Liver (tissue), 9 donors: ENCODE measurements around the gene NASP. TPM values are rescaled to one million over a fixed set of nuclear protein-coding genes. Genes with fewer than 3 reads are reported as not detected.

Source experiments
- DNase-seq: peaks from one replicate; pipeline ENCODE4 v3.0.0-alpha.2; 2017; ENCODE audit warnings: low spot score
- H3K27ac ChIP-seq, 2 donors: one replicate each; pipeline ENCODE4 v1.7.0; 2013; ENCODE audit warnings: inconsistent platforms in 2 of 2, low read length in 2 of 2, control low read depth in 1 of 2, low read depth in 1 of 2, mild to moderate bottlenecking in 1 of 2
- H3K27me3 ChIP-seq, 4 donors: one replicate each; pipeline versions ENCODE4 v1.6.1 to v1.7.0; 2013; ENCODE audit warnings: low read length in 3 of 4, inconsistent platforms in 1 of 4, mild to moderate bottlenecking in 1 of 4, moderate library complexity in 1 of 4; ENCODE audit not compliant: control insufficient read depth in 4 of 4, insufficient read depth in 4 of 4
- H3K36me3 ChIP-seq, 4 donors: one replicate each; pipeline versions ENCODE4 v1.6.1 to v1.7.0; 2013; ENCODE audit warnings: low read length in 3 of 4, mild to moderate bottlenecking in 3 of 4, low read depth in 1 of 4, moderate library complexity in 1 of 4; ENCODE audit not compliant: control insufficient read depth in 4 of 4, insufficient read depth in 3 of 4
- H3K4me1 ChIP-seq, 4 donors: one replicate each; pipeline versions ENCODE4 v1.6.1 to v1.7.0; 2013; ENCODE audit warnings: low read length in 3 of 4, mild to moderate bottlenecking in 3 of 4, moderate library complexity in 1 of 4; ENCODE audit not compliant: control insufficient read depth in 4 of 4, insufficient read depth in 4 of 4
- H3K4me3 ChIP-seq, 3 donors: one replicate each; pipeline versions ENCODE4 v1.6.1 to v1.7.0; 2013; ENCODE audit warnings: low read length in 3 of 3, control low read depth in 1 of 3, low read depth in 1 of 3, mild to moderate bottlenecking in 1 of 3
- H3K9ac ChIP-seq, 2 donors: one replicate each; pipeline ENCODE4 v1.7.0; 2013; ENCODE audit warnings: low read length in 2 of 2, mild to moderate bottlenecking in 2 of 2, moderate library complexity in 2 of 2, control low read depth in 1 of 2, low read depth in 1 of 2
- H3K9me3 ChIP-seq, 4 donors: one replicate each; pipeline versions ENCODE4 v1.6.1 to v1.7.0; 2013; ENCODE audit warnings: low read length in 3 of 4; ENCODE audit not compliant: control insufficient read depth in 4 of 4
- CTCF ChIP-seq: fragments of 150-350 bp; IDR thresholded peaks from 2 replicates; pipeline ENCODE4 v1.5.1; 2017; ENCODE audit warnings: improper control_type of control experiment, low read depth, low read length; ENCODE audit not compliant: missing input control
- EGR1 ChIP-seq, 2 donors: IDR thresholded peaks; 2 replicates each; pipeline ENCODE4 v1.6.1; 2016 to 2018; ENCODE audit warnings: antibody characterized with exemption in 2 of 2, low read depth in 2 of 2
- FOXA1 ChIP-seq: IDR thresholded peaks from 2 replicates; pipeline ENCODE4 v1.6.1; 2016; ENCODE audit warnings: antibody characterized with exemption
- FOXA2 ChIP-seq: IDR thresholded peaks from 2 replicates; pipeline ENCODE4 v1.6.1; 2016; ENCODE audit warnings: antibody characterized with exemption
- GABPA ChIP-seq, 2 donors: IDR thresholded peaks in 1 of 2; conservative IDR thresholded peaks in 1 of 2; 2 replicates each; pipeline ENCODE4 v1.6.1; 2016; ENCODE audit warnings: antibody characterized with exemption in 2 of 2, mild to moderate bottlenecking in 1 of 2, moderate library complexity in 1 of 2
- HNF4A ChIP-seq, 2 donors: conservative IDR thresholded peaks; 2 replicates each; pipeline ENCODE4 v1.6.1; 2016; ENCODE audit warnings: antibody characterized with exemption in 2 of 2, mild to moderate bottlenecking in 2 of 2
- HNF4G ChIP-seq: IDR thresholded peaks from 2 replicates; pipeline ENCODE4 v1.6.1; 2016; ENCODE audit warnings: antibody characterized with exemption
- JUND ChIP-seq, 2 donors: IDR thresholded peaks; 2 replicates each; pipeline ENCODE4 v1.6.1; 2016; ENCODE audit warnings: antibody characterized with exemption in 2 of 2
- MAX ChIP-seq: IDR thresholded peaks from 2 replicates; pipeline ENCODE4 v1.6.1; 2016; ENCODE audit warnings: antibody characterized with exemption
- NR2F2 ChIP-seq: IDR thresholded peaks from 2 replicates; pipeline ENCODE4 v1.6.1; 2016; ENCODE audit warnings: antibody characterized with exemption
- RAD21 ChIP-seq, 2 donors: IDR thresholded peaks; 2 replicates each; pipeline ENCODE4 v1.6.1; 2016; ENCODE audit warnings: antibody characterized with exemption in 2 of 2, mild to moderate bottlenecking in 2 of 2
- REST ChIP-seq: IDR thresholded peaks from 2 replicates; pipeline ENCODE4 v1.6.1; 2016; ENCODE audit warnings: antibody characterized with exemption, mild to moderate bottlenecking
- RXRA ChIP-seq, 2 donors: IDR thresholded peaks; 2 replicates each; pipeline ENCODE4 v1.6.1; 2017 to 2018; ENCODE audit warnings: antibody characterized with exemption in 2 of 2, mild to moderate bottlenecking in 1 of 2
- SP1 ChIP-seq: IDR thresholded peaks from 2 replicates; pipeline ENCODE4 v1.6.1; 2018; ENCODE audit warnings: antibody characterized with exemption, mild to moderate bottlenecking
- TAF1 ChIP-seq: conservative IDR thresholded peaks from 2 replicates; pipeline ENCODE4 v1.6.1; 2016; ENCODE audit warnings: antibody characterized with exemption, mild to moderate bottlenecking
- YY1 ChIP-seq: IDR thresholded peaks from 2 replicates; pipeline ENCODE4 v1.6.1; 2016; ENCODE audit warnings: antibody characterized with exemption, mild to moderate bottlenecking
- ZBTB33 ChIP-seq: IDR thresholded peaks from 2 replicates; pipeline ENCODE4 v1.6.1; 2016; ENCODE audit warnings: antibody characterized with exemption
- WGBS: extraction: QIAGEN DNeasy Blood & Tissue Kit; methylation state at CpG from one replicate; pipeline ENCODE4 v1.1.7; 2013; 5-methylcytosine and 5-hydroxymethylcytosine counted together
- polyA plus RNA-seq, 2 donors: library from polyadenylated mRNA; stranded (reverse) in 1 of 2; unstranded in 1 of 2; fragments of 200-250 nt in 1 of 2; fragments of >200 nt in 1 of 2; fragmentation: Nextera tagmentation in 1 of 2; extraction: Ambion mirVana in 1 of 2; gene quantifications; one replicate each; pipeline versions ENCODE4 v1.2.1 to v1.2.3, GENCODE V29; 2013 to 2015
- total RNA-seq, 2 donors: library from RNA; depleted of rRNA; stranded (reverse); fragments of >200 nt; gene quantifications; one replicate each; pipeline ENCODE4 v1.2.3, GENCODE V29; 2014
- TF ChIP-seq, protein P1 (sequence below): IDR thresholded peaks from 2 replicates; pipeline ENCODE4 v1.6.1; 2016; ENCODE audit warnings: antibody characterized with exemption
- donor health status: healthy.
- donor health status: healthy.
- donor health status: healthy.
- donor health status: healthy.
- donor health status: healthy.

The NASP gene
- total and polyA plus RNA-seq, 4 donors = 24.9 to 74.9 (median 39.7) TPM

DNA sequence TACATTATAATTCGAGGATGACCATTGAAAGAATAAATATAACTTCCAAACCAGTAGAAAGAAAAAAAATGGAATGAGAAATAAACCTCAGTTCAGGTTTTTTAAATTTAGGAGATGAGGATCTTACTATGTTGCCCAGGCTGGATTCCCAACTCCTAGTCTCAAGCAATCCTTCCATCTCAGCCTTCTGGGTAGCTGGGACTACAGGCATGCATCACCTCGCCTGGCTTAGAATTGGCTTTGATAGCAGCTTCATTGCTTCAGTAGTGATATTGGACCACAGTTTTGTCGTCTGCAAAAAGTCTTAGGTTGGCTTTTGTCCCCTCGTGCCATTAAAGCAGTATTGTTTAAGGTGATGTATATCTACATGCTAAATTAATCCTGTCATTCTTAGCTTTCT is 2.9 kb downstream of the NASP start:
- TF ChIP-seq YY1 = no peak
- no peak for TF ChIP-seq EGR1 (IDR thresholded peaks at IDR 0.05; ENCODE audit: low read depth in 2 of 2)
- no peak for TF ChIP-seq FOXA2
- no peak for TF ChIP-seq CTCF
- no peak for TF ChIP-seq RAD21 (IDR thresholded peaks at IDR 0.05)
- TF ChIP-seq TAF1 = no peak
- TF ChIP-seq GABPA (IDR thresholded peaks at IDR 0.05 in 1 of 2, conservative IDR thresholded peaks at IDR 0.05 in 1 of 2) = no peak
- no peak for TF ChIP-seq HNF4G
- no peak for TF ChIP-seq SP1
- no peak for TF ChIP-seq ZBTB33
- no peak for TF ChIP-seq MAX
- no peak for TF ChIP-seq HNF4A (conservative IDR thresholded peaks at IDR 0.05)
- TF ChIP-seq, protein P1, sequence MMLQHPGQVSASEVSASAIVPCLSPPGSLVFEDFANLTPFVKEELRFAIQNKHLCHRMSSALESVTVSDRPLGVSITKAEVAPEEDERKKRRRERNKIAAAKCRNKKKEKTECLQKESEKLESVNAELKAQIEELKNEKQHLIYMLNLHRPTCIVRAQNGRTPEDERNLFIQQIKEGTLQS = no peak
- TF ChIP-seq FOXA1 = no peak
- no peak for TF ChIP-seq RXRA (IDR thresholded peaks at IDR 0.05)
- no peak for TF ChIP-seq REST
- no peak for TF ChIP-seq JUND (IDR thresholded peaks at IDR 0.05)
- no peak for TF ChIP-seq NR2F2
- no peak for DNase-seq

More for the DNA sequence above, 2.9 kb downstream of the NASP start:
- WGBS = 75% methylated on average over 4 of the region's 4 CpGs
- H3K36me3 ChIP-seq = no peaks in the 10 kb centered on the region
- H3K27me3 ChIP-seq = no peaks in the 10 kb centered on the region
- no peak overlapping the region for H3K9ac ChIP-seq
- H3K27ac ChIP-seq = no peak overlapping the region
- peaks cover 9 to 31% (median 21%) of the 10 kb centered on the region in 4 donors for H3K4me1 ChIP-seq
- H3K9me3 ChIP-seq = no peaks in the 10 kb centered on the region
- H3K4me3 ChIP-seq = no peak overlapping the region
